ENCODE measurements around the gene FRAT1. TPM values are rescaled to one million over a fixed set of nuclear protein-coding genes. Genes with fewer than 3 reads are reported as not detected.

The FRAT1 gene
- polyA plus RNA-seq, 1 donor (not counting 4 experiments of a cell fraction or from before 2014, with no cell fraction given) = 0.34 TPM

- FAIRE-seq = no peak
- H3K36me3 ChIP-seq (ENCODE audit: control insufficient read depth in 2 of 2, extremely low read depth in 1 of 2, insufficient read depth in 2 of 2, low read length in 2 of 2) = peaks cover 35 to 50% of the 10 kb centered on the region in 2 experiments
- no peaks in the 10 kb centered on the region for H3K9me1 ChIP-seq (ENCODE audit: control insufficient read depth, extremely low read depth, insufficient read depth, low read length)
Measured at GRCh38 chr10:97366572-97366971, 47.5 kb downstream of the FRAT1 start.

GRCh38 chr10:97367126-97367649 is 48.1 kb downstream of the FRAT1 start:
- H3K4me3 ChIP-seq (ENCODE audit: control insufficient read depth in 2 of 3, extremely low read depth in 1 of 3, insufficient read depth in 2 of 3, low read depth in 1 of 3, low read length in 3 of 3) = no peak overlapping the region
- TF ChIP-seq CTCF (optimal IDR thresholded peaks at IDR 0.05 in 1 of 3, IDR thresholded peaks at IDR 0.05 in 1 of 3, conservative IDR thresholded peaks at IDR 0.05 in 1 of 3; ENCODE audit: extremely low read depth in 1 of 3, insufficient read depth in 2 of 3, low read length in 3 of 3) = no peak
- no peak for TF ChIP-seq EZH2 (IDR thresholded peaks at IDR 0.05; ENCODE audit: low read length)
- H3K9me3 ChIP-seq (ENCODE audit: control insufficient read depth, low read depth, low read length) = no peaks in the 10 kb centered on the region
- H3K27ac ChIP-seq (ENCODE audit: control insufficient read depth, insufficient read depth, low read length) = no peak overlapping the region
- H4K20me1 ChIP-seq (ENCODE audit: control insufficient read depth, extremely low read depth, insufficient read depth, low read length) = no peaks in the 10 kb centered on the region
- H3K4me2 ChIP-seq (ENCODE audit: control insufficient read depth, extremely low read depth, insufficient read depth, low read depth, low read length) = no peak overlapping the region
- H3K36me3 ChIP-seq (ENCODE audit: control insufficient read depth in 2 of 2, extremely low read depth in 1 of 2, insufficient read depth in 2 of 2, low read length in 2 of 2) = peaks cover 37 to 55% of the 10 kb centered on the region in 2 experiments
- DNase-seq (ENCODE audit: low read depth, low spot score) (no peak), FAIRE-seq (no peak)
- H2AFZ ChIP-seq (ENCODE audit: control insufficient read depth, low read length) = no peak overlapping the region
- dilution Hi-C loops (cut with MboI; ENCODE audit: extremely low pct_ligation_motif_present, low sequenced_read_pairs) = no loop called here
- no peaks in the 10 kb centered on the region for H3K27me3 ChIP-seq (ENCODE audit: control insufficient read depth, extremely low read depth, insufficient read depth, low read length)
- H3K4me1 ChIP-seq (ENCODE audit: control insufficient read depth, extremely low read depth, insufficient read depth, low read length) = no peaks in the 10 kb centered on the region
- no peaks in the 10 kb centered on the region for H3K9me1 ChIP-seq (ENCODE audit: control insufficient read depth, extremely low read depth, insufficient read depth, low read length)
- H3K79me2 ChIP-seq (ENCODE audit: control insufficient read depth, insufficient read depth, low read length) = no peaks in the 10 kb centered on the region
- no peak overlapping the region for H3K9ac ChIP-seq (ENCODE audit: control insufficient read depth, extremely low read depth, insufficient read depth, low read length)

More at GRCh38 chr10:97366572-97366971, 47.5 kb downstream of the FRAT1 start:
- no peak overlapping the region for H3K27ac ChIP-seq (ENCODE audit: control insufficient read depth, insufficient read depth, low read length)
- dilution Hi-C loops (cut with MboI; ENCODE audit: extremely low pct_ligation_motif_present, low sequenced_read_pairs) = no loop called here
- H3K9ac ChIP-seq (ENCODE audit: control insufficient read depth, extremely low read depth, insufficient read depth, low read length) = no peak overlapping the region
- no peaks in the 10 kb centered on the region for H4K20me1 ChIP-seq (ENCODE audit: control insufficient read depth, extremely low read depth, insufficient read depth, low read length)
- no peak overlapping the region for H3K4me3 ChIP-seq (ENCODE audit: control insufficient read depth in 2 of 3, extremely low read depth in 1 of 3, insufficient read depth in 2 of 3, low read depth in 1 of 3, low read length in 3 of 3)
- no peak overlapping the region for H2AFZ ChIP-seq (ENCODE audit: control insufficient read depth, low read length)
- TF ChIP-seq CTCF (optimal IDR thresholded peaks at IDR 0.05 in 1 of 3, IDR thresholded peaks at IDR 0.05 in 1 of 3, conservative IDR thresholded peaks at IDR 0.05 in 1 of 3; ENCODE audit: extremely low read depth in 1 of 3, insufficient read depth in 2 of 3, low read length in 3 of 3) (no peak), EZH2 (IDR thresholded peaks at IDR 0.05; ENCODE audit: low read length) (no peak)
- no peak overlapping the region for H3K4me2 ChIP-seq (ENCODE audit: control insufficient read depth, extremely low read depth, insufficient read depth, low read depth, low read length)
- H3K4me1 ChIP-seq (ENCODE audit: control insufficient read depth, extremely low read depth, insufficient read depth, low read length) = no peaks in the 10 kb centered on the region
- H3K27me3 ChIP-seq (ENCODE audit: control insufficient read depth, extremely low read depth, insufficient read depth, low read length) = no peaks in the 10 kb centered on the region
- DNase-seq (ENCODE audit: low read depth, low spot score) = no peak
- no peaks in the 10 kb centered on the region for H3K9me3 ChIP-seq (ENCODE audit: control insufficient read depth, low read depth, low read length)
- H3K79me2 ChIP-seq (ENCODE audit: control insufficient read depth, insufficient read depth, low read length) = no peaks in the 10 kb centered on the region

Small RNAs within 50 kb of the gene (small RNA-seq; reads per million reads assigned to genes)
- gene RF00017 (ENCODE audit: insufficient read length in 3 of 3, low read depth in 3 of 3, low replicate concordance in 1 of 3) = 0 reads per million in 3 experiments

Other genes starting within 250 kb of the FRAT1 start
- gene SLIT1, start 133.3 kb upstream of the FRAT1 start, polyA plus RNA-seq = 0.01 TPM in 1 of 3 replicates, not detected in the others
- 2.9 to 7.5 TPM (median 5.0 TPM) in 3 replicates for gene ARHGAP19, start 26.6 kb upstream of the FRAT1 start, polyA plus RNA-seq
- 3.8 to 5.5 TPM (median 5.0 TPM) in 3 replicates for gene FRAT2, start 15.5 kb downstream of the FRAT1 start, polyA plus RNA-seq
- gene RRP12, start 82.1 kb downstream of the FRAT1 start, polyA plus RNA-seq = 11.1 to 17.5 TPM (median 14.8 TPM) in 3 replicates
- 602 to 706 TPM (median 624 TPM) in 3 replicates for gene PGAM1, start 106.9 kb downstream of the FRAT1 start, polyA plus RNA-seq
- 40.9 to 45.7 TPM (median 42.9 TPM) in 3 replicates for gene EXOSC1, start 126.7 kb downstream of the FRAT1 start, polyA plus RNA-seq
- gene ZDHHC16, start 126.9 kb downstream of the FRAT1 start, polyA plus RNA-seq = 63.3 to 77.6 TPM (median 67.8 TPM) in 3 replicates
- gene MMS19, start 179.2 kb downstream of the FRAT1 start, polyA plus RNA-seq = 72.5 to 74.8 TPM (median 74.4 TPM) in 3 replicates
- 12.0 to 20.5 TPM (median 19.3 TPM) in 3 replicates for gene UBTD1, start 179.7 kb downstream of the FRAT1 start, polyA plus RNA-seq